Sigmoid colon (tissue), 4 donors: ENCODE results near the gene RAB3C.

ENCODE experiments used
- CTCF ChIP-seq, 4 experiments: fragments of 450-650 bp in 3 of 4; fragments of 200-600 bp in 1 of 4; IDR thresholded peaks; one replicate each; pipeline ENCODE4 v1.5.1; 2016 to 2019; ENCODE audit warnings: antibody characterized with exemption in 4 of 4, mild to moderate bottlenecking in 3 of 4, moderate library complexity in 2 of 4
- EP300 ChIP-seq, 4 donors: sonication (generic); formaldehyde crosslinking; IDR thresholded peaks; one replicate each; pipeline ENCODE4 v1.6.1; 2017; ENCODE audit warnings: antibody characterized with exemption in 4 of 4
- POLR2AphosphoS5 ChIP-seq, 4 donors: sonication (generic); formaldehyde crosslinking; IDR thresholded peaks; one replicate each; pipeline ENCODE4 v1.6.1; 2017; ENCODE audit warnings: antibody characterized with exemption in 4 of 4

GRCh38 chr5:58737671-58738070 lies 154.8 kb downstream of the RAB3C start:
- no peak for TF ChIP-seq CTCF (IDR thresholded peaks at IDR 0.05)
- TF ChIP-seq POLR2AphosphoS5 (IDR thresholded peaks at IDR 0.05) = no peak
- TF ChIP-seq EP300 (IDR thresholded peaks at IDR 0.05) = no peak
